Stimulated activated naive CD8-positive, alpha-beta T cell treated with anti-CD3 and anti-CD28 coated beads, Interleukin-15, Interleukin-2, amounts not matched to agents 100 U/mL and 50 U/mL, for 24 hours (primary cell): ENCODE measurements around the gene CEP19.

Experiments used
- ATAC-seq: fragments of 150-1000 bp; cut with Tn5 transposase; one replicate; pipeline ENCODE4 v1.10.0; 2021
- DNase-seq: peaks from one replicate; pipeline ENCODE4 v3.0.0; 2021

CEP19 gene

DNA sequence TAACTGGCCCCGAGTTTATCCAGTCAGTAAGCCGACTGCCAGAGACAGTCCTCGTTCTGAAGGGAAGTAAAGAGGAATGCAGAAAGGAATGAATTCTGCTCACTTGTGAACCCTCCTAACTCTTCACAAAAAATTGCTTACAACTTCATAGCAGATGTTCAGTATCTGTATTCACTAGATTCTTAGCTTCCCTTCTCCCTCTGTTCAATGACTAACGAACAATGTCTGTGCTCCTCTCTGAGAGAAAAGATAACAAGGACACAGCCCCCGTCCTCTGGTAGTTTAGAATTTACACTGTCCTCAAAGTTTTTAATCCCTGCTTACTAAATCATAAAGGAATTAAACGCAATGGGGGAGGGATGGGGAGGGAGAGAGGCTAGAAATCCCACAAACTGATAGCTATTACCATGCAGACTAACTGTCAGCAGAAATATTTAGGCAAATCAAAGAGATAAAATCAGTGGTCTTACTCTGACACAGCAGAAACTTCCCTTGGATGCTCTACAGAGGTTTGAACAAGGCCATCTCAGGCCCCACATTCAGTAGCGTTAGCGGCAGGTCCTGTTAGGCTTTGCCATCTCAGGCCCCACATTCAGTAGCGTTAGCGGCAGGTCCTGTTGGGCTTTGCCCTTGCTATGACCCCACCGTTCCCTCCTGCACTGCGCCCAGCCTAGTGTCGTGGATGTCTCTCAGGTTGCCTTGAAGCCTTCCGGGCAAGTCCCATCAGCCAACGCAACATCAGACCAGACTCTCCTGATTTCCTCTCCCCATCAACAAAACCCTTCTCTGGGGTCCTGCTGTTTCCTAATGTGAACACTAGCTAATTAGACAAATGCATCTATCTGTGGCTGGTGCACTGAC is 49.1 kb downstream of the CEP19 start:
- DNase-seq (no peak), ATAC-seq (no peak)

DNA sequence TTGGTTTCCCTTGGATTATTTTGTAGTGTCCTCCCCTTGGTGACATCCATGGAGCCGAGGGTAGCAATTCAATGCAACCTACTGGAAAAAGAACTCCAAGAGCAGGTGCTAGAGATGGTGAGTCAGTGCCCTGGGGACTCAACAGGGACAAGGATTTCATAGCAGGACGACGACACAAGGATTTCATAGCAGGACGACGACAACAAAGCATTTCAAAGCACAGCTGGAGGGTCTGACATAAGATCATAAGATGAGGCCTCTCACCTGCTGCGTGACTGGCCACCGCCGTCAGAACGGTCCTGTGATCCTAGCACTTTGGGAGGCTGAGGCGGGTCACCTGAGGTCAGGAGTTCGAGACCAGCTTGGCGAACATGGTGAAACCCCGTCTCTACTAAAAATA is 50.0 kb downstream of the CEP19 start:
- ATAC-seq = no peak
- no peak for DNase-seq

DNA sequence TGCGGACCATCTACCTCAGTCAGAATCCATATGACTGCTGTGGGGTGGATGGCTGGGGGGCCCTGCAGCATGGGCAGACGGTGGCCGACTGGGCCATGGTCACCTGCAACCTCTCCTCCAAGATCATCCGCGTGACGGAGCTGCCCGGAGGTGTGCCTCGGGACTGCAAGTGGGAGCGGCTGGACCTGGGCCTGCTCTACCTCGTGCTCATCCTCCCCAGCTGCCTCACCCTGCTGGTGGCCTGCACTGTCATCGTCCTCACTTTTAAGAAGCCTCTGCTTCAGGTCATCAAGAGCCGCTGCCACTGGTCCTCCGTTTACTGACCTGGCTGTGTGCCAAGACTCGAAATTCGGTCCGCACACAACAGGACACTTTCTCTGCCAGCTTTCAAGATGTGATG is 50.6 kb downstream of the CEP19 start:
- ATAC-seq (no peak), DNase-seq (no peak)

DNA sequence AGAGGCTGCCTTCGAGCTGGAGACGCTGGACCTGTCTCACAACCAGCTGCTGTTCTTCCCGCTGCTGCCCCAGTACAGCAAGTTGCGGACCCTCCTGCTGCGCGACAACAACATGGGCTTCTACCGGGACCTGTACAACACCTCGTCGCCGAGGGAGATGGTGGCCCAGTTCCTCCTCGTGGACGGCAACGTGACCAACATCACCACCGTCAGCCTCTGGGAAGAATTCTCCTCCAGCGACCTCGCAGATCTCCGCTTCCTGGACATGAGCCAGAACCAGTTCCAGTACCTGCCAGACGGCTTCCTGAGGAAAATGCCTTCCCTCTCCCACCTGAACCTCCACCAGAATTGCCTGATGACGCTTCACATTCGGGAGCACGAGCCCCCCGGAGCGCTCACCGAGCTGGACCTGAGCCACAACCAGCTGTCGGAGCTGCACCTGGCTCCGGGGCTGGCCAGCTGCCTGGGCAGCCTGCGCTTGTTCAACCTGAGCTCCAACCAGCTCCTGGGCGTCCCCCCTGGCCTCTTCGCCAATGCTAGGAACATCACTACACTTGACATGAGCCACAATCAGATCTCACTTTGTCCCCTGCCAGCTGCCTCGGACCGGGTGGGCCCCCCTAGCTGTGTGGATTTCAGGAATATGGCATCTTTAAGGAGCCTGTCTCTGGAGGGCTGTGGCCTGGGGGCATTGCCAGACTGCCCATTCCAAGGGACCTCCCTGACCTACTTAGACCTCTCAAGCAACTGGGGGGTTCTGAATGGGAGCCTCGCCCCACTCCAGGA is 51.5 kb downstream of the CEP19 start:
- DNase-seq (no peak), ATAC-seq (no peak)

DNA sequence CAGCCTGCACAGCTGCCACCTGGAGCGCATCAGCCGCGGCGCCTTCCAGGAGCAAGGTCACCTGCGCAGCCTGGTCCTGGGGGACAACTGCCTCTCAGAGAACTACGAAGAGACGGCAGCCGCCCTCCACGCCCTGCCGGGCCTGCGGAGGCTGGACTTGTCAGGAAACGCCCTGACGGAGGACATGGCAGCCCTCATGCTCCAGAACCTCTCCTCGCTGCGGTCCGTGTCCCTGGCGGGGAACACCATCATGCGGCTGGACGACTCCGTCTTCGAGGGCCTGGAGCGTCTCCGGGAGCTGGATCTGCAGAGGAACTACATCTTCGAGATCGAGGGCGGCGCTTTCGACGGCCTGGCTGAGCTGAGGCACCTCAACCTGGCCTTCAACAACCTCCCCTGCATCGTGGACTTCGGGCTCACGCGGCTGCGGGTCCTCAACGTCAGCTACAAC is 52.1 kb downstream of the CEP19 start:
- ATAC-seq = no peak
- DNase-seq = no peak
